Measurements from ENCODE around the gene TRIM37. TPM values are rescaled to one million over a fixed set of nuclear protein-coding genes. Genes with fewer than 3 reads are reported as not detected.
"Not testable (repeated sequence)": the region's sequence is repeated elsewhere in the genome, so short reads cannot be mapped to it uniquely, and the experiment has no call there.

TRIM37 gene
- polyA plus RNA-seq, 4 donors: 5.6 to 11.3 (median 8.5) TPM

DNA sequence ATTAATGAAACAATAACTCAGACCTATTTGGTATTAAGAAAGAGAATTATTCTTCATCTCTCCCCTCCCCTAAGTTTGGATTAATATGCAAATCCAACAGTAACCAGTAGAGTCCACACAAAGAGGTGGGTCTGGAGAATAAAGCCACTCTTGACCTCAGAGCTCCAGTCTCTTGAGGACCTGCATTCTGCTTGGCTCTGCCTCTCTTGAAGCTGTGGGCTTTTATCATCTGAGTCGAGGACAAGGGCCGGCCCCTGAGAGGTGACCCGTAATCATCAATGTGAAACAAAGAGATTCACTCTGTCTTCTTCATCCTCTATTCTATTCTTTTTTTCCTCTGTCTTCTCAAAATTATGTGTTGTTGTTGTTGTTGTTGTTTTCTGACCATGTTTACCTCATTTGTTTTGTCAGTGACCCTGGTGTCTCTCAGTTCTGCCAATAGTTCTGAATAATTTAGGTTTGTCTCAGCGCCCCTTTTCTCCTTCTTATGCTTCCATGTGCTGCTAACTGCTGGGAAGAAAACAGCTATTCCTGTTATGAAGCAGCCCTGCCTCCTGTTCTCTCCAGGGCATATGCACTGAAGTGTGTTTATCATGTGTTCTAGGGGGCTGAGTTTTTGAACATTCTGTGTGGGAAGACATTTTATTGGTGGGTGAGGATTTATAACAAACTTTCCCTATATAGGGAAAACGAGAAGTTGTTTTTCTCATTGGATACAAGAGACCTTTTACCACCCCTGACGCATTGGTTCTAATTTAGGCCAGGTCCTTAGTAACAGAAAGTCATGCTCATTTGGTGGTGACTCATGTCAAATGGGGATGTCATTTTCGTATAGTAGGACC lies 135.8 kb downstream of the TRIM37 start:
- Histone ChIP-seq H3K9me3 (ENCODE audit: control insufficient read depth in 2 of 2, insufficient read depth in 1 of 2, low read depth in 1 of 2, low read length in 1 of 2) (no peaks in the 10 kb centered on the region), H3K4me1 (ENCODE audit: control insufficient read depth in 3 of 3, insufficient read depth in 2 of 3, low read depth in 1 of 3, low read length in 2 of 3) (no peaks in the 10 kb centered on the region), H3K27me3 (ENCODE audit: control insufficient read depth in 3 of 3, insufficient read depth in 3 of 3, low read length in 3 of 3) (no peaks in the 10 kb centered on the region), H3K4me3 (ENCODE audit: low read depth in 1 of 3, low read length in 3 of 3) (no peak overlapping the region), H3K36me3 (ENCODE audit: control insufficient read depth in 3 of 3, insufficient read depth in 2 of 3, low read depth in 1 of 3, low read length in 3 of 3) (no peaks in the 10 kb centered on the region), H3K27ac (ENCODE audit: low read depth in 1 of 3, low read length in 2 of 3) (no peak overlapping the region)
- FAIRE-seq: no peak
- WGBS, 3 donors: 69 to 79% (median 78%) methylated on average over 7 of the region's 7 CpGs
- no peak for DNase-seq

DNA sequence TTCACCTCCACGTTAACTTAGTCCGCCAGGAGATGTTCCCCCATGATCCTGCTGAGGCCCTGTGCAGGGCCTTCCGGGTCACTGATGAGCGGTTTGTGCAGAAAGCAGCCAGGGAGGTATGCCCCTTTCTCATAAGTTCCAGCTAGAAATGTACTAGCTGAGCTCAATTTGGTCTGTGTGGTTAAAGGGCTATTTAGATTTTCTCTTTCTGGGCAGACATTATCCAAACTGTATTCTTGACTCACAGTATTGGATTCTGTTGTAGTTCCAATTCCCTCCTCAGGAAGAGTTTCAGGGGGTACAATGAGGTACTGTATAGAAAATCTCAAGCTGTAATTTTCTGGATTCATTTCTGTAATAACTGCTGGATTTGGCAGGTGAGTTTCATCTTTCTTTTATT lies 137.1 kb downstream of the TRIM37 start:
- Histone ChIP-seq H3K27ac (ENCODE audit: low read depth in 1 of 3, low read length in 2 of 3) (no peak overlapping the region), H3K4me1 (ENCODE audit: control insufficient read depth in 3 of 3, insufficient read depth in 2 of 3, low read depth in 1 of 3, low read length in 2 of 3) (no peaks in the 10 kb centered on the region), H3K27me3 (ENCODE audit: control insufficient read depth in 3 of 3, insufficient read depth in 3 of 3, low read length in 3 of 3) (no peaks in the 10 kb centered on the region), H3K9me3 (ENCODE audit: control insufficient read depth in 2 of 2, insufficient read depth in 1 of 2, low read depth in 1 of 2, low read length in 1 of 2) (no peaks in the 10 kb centered on the region), H3K4me3 (ENCODE audit: low read depth in 1 of 3, low read length in 3 of 3) (no peak overlapping the region), H3K36me3 (ENCODE audit: control insufficient read depth in 3 of 3, insufficient read depth in 2 of 3, low read depth in 1 of 3, low read length in 3 of 3) (no peaks in the 10 kb centered on the region)
- FAIRE-seq (no peak), DNase-seq (no peak)
- 92 to 99% (median 94%) methylated on average over 4 of the region's 4 CpGs for WGBS, 3 donors

DNA sequence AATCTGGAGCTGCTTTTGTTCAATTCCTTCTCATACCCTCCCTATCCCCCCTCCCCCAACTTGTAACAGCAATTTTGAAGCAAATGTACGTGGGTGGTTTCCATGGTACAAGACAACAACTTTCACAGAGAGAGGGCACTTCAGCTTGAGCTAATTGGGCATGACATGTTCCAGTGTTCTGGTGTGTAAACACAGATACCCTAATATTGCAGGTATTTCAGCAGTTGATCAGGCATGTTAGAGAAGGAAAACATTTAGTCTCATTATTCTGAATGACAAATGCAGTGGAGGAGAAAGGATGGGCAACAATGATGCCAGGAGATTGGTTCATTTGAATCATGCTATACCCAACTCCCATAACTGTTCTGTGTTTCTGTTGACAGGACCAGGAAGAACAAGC lies 137.5 kb downstream of the TRIM37 start:
- DNase-seq: no peak

DNA sequence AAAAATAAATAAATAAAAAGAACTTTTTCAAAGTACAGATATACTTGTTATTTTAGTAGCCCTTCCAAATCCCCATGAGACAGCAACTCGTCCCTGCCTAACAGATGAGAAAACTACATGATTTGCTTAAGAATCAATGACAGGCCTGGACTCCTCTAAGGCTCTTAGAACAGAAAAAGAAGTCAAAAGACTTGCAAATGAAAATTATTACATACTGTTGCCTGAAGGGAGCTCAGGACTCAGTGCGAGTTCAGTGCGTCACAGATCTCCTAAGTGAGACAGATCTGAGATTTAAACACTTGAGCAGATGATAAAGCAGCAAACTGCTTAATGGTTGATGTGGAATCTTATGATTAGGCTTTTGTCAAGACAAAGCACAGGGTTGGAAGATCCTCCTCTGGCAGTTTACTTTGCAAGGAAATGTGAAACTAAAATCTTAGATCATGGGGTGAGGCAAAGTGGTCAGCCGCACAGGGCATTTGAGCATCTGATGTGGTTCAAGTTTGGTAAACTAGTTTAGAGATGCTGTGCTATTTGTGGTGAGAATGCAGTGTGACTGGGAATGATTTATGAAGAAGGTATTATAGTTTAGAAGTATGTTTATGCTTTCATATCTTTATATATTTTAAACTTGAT lies 138.1 kb downstream of the TRIM37 start:
- DNase-seq: no peak
- Histone ChIP-seq H3K27me3 (ENCODE audit: control insufficient read depth in 3 of 3, insufficient read depth in 3 of 3, low read length in 3 of 3) (no peaks in the 10 kb centered on the region), H3K27ac (ENCODE audit: low read depth in 1 of 3, low read length in 2 of 3) (no peak overlapping the region), H3K9me3 (ENCODE audit: control insufficient read depth in 2 of 2, insufficient read depth in 1 of 2, low read depth in 1 of 2, low read length in 1 of 2) (no peaks in the 10 kb centered on the region), H3K36me3 (ENCODE audit: control insufficient read depth in 3 of 3, insufficient read depth in 2 of 3, low read depth in 1 of 3, low read length in 3 of 3) (no peaks in the 10 kb centered on the region), H3K4me3 (ENCODE audit: low read depth in 1 of 3, low read length in 3 of 3) (no peak overlapping the region), H3K4me1 (ENCODE audit: control insufficient read depth in 3 of 3, insufficient read depth in 2 of 3, low read depth in 1 of 3, low read length in 2 of 3) (no peaks in the 10 kb centered on the region)
- 74 to 85% (median 84%) methylated on average over 4 of the region's 4 CpGs for WGBS, 3 donors
- no peak for FAIRE-seq

More for the DNA sequence above, 137.5 kb downstream of the TRIM37 start:
- no peaks in the 10 kb centered on the region for H3K9me3 ChIP-seq (ENCODE audit: control insufficient read depth in 2 of 2, insufficient read depth in 1 of 2, low read depth in 1 of 2, low read length in 1 of 2)
- H3K27me3 ChIP-seq (ENCODE audit: control insufficient read depth in 3 of 3, insufficient read depth in 3 of 3, low read length in 3 of 3): no peaks in the 10 kb centered on the region
- H3K4me3 ChIP-seq (ENCODE audit: low read depth in 1 of 3, low read length in 3 of 3): no peak overlapping the region
- no peak for FAIRE-seq
- H3K4me1 ChIP-seq (ENCODE audit: control insufficient read depth in 3 of 3, insufficient read depth in 2 of 3, low read depth in 1 of 3, low read length in 2 of 3): no peaks in the 10 kb centered on the region
- H3K27ac ChIP-seq (ENCODE audit: low read depth in 1 of 3, low read length in 2 of 3): no peak overlapping the region
- H3K36me3 ChIP-seq (ENCODE audit: control insufficient read depth in 3 of 3, insufficient read depth in 2 of 3, low read depth in 1 of 3, low read length in 3 of 3): no peaks in the 10 kb centered on the region
- 22 to 33% (median 25%) methylated on average over 1 of the region's 1 CpG for WGBS, 3 donors

DNA sequence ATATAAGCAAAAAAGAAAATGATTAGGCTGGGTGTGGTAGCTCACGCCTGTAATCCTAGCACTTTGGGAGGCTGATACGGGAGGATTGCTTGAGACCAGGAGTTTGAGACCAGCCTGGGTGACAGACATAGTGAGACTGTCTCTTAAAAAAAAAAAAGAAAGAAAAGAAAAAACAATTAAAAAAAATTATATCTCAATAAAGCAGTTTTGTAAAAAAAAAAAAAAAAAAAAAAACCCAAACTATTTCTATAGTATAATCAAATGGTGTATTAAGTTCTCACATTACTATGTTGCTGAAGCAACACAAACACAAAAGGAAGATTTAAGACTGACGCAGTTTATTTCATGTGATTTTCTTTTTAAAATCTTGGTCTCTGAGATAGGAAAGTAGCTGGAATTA lies 140.5 kb downstream of the TRIM37 start:
- WGBS, 3 donors: 83 to 89% (median 83%) methylated on average over 3 of the region's 3 CpGs
- H3K36me3 ChIP-seq (ENCODE audit: control insufficient read depth in 3 of 3, insufficient read depth in 2 of 3, low read depth in 1 of 3, low read length in 3 of 3): no peaks in the 10 kb centered on the region
- DNase-seq (no peak), FAIRE-seq (no peak)
- H3K4me1 ChIP-seq (ENCODE audit: control insufficient read depth in 3 of 3, insufficient read depth in 2 of 3, low read depth in 1 of 3, low read length in 2 of 3): no peaks in the 10 kb centered on the region
- no peaks in the 10 kb centered on the region for H3K27me3 ChIP-seq (ENCODE audit: control insufficient read depth in 3 of 3, insufficient read depth in 3 of 3, low read length in 3 of 3)
- H3K9me3 ChIP-seq (ENCODE audit: control insufficient read depth in 2 of 2, insufficient read depth in 1 of 2, low read depth in 1 of 2, low read length in 1 of 2): no peaks in the 10 kb centered on the region
- no peak overlapping the region for H3K27ac ChIP-seq (ENCODE audit: low read depth in 1 of 3, low read length in 2 of 3)
- no peak overlapping the region for H3K4me3 ChIP-seq (ENCODE audit: low read depth in 1 of 3, low read length in 3 of 3)

DNA sequence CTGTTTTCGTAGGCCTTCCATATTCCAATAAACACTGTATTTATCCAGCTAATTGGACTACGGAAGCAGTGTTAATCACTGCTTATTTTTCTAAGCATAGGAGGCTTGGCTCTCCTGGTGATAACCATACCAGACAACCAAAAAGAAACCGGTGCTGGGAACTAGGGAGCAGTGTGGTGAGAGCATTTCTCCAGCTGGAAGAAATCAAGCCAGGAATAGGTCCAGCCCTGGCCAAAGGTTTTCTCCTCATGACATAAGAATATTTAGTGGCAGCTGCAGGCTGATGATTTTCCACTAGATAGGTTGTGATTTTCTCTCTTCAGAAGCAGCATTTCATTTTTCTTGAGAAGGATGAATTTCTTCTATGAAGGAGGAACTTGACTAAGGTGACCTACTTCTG lies 141.5 kb downstream of the TRIM37 start:
- FAIRE-seq (no peak), DNase-seq (peak in 1 of 2 donors; percentile 3)
- no peaks in the 10 kb centered on the region for H3K9me3 ChIP-seq (ENCODE audit: control insufficient read depth in 2 of 2, insufficient read depth in 1 of 2, low read depth in 1 of 2, low read length in 1 of 2)
- H3K27ac ChIP-seq (ENCODE audit: low read depth in 1 of 3, low read length in 2 of 3): no peak overlapping the region
- WGBS, 3 donors: 67 to 70% (median 70%) methylated on average over 3 of the region's 3 CpGs
- H3K27me3 ChIP-seq (ENCODE audit: control insufficient read depth in 3 of 3, insufficient read depth in 3 of 3, low read length in 3 of 3): no peaks in the 10 kb centered on the region
- no peaks in the 10 kb centered on the region for H3K4me1 ChIP-seq (ENCODE audit: control insufficient read depth in 3 of 3, insufficient read depth in 2 of 3, low read depth in 1 of 3, low read length in 2 of 3)
- no peaks in the 10 kb centered on the region for H3K36me3 ChIP-seq (ENCODE audit: control insufficient read depth in 3 of 3, insufficient read depth in 2 of 3, low read depth in 1 of 3, low read length in 3 of 3)
- H3K4me3 ChIP-seq (ENCODE audit: low read depth in 1 of 3, low read length in 3 of 3): no peak overlapping the region

DNA sequence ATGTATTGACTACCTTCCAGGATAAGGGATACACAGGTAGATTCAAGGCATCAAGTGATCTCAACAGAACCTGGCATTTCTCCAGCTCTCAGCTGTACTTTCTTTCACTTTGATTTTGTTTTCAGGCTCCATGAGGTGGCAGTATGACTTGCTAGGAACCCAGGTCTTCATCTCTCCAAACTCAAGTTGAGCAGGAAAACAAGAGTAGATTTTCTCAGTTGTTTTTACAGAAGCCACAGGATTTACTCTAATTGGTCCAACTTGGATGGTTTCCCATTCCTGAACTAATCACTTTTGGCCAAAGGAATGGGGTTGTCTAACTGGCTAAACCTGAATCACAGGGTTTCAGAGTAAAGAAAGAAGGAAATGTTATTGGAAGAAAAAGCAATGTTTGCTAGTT lies 146.6 kb downstream of the TRIM37 start:
- H3K4me3 ChIP-seq (ENCODE audit: low read depth in 1 of 3, low read length in 3 of 3): no peak overlapping the region
- H3K27ac ChIP-seq (ENCODE audit: low read depth in 1 of 3, low read length in 2 of 3): no peak overlapping the region
- H3K36me3 ChIP-seq (ENCODE audit: control insufficient read depth in 3 of 3, insufficient read depth in 2 of 3, low read depth in 1 of 3, low read length in 3 of 3): no peaks in the 10 kb centered on the region
- no peaks in the 10 kb centered on the region for H3K27me3 ChIP-seq (ENCODE audit: control insufficient read depth in 3 of 3, insufficient read depth in 3 of 3, low read length in 3 of 3)
- FAIRE-seq (no peak), DNase-seq (peak; percentile 45 to 56)
- no peaks in the 10 kb centered on the region for H3K4me1 ChIP-seq (ENCODE audit: control insufficient read depth in 3 of 3, insufficient read depth in 2 of 3, low read depth in 1 of 3, low read length in 2 of 3)
- H3K9me3 ChIP-seq (ENCODE audit: control insufficient read depth in 2 of 2, insufficient read depth in 1 of 2, low read depth in 1 of 2, low read length in 1 of 2): no peaks in the 10 kb centered on the region

DNA sequence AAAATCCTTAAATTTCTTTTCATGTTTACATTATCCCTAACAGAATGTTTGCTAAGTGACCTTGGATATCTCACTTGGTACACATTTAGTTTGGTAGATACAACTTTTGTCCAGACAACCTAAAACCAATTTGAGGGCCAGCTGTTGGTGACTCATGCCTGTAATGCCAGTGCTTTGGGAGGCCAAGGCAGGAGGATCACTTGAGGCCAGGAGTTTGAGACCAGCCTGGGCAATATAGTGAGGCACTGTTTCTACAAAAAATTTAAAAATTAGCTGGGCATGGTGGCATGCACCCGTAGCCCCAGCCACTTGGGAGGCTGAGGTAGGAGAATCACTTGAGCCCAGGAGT lies 149.0 kb downstream of the TRIM37 start:
- H3K4me3 ChIP-seq (ENCODE audit: low read depth in 1 of 3, low read length in 3 of 3); H3K27ac ChIP-seq (ENCODE audit: low read depth in 1 of 3, low read length in 2 of 3); H3K27me3 ChIP-seq (ENCODE audit: control insufficient read depth in 3 of 3, insufficient read depth in 3 of 3, low read length in 3 of 3); H3K4me1 ChIP-seq (ENCODE audit: control insufficient read depth in 3 of 3, insufficient read depth in 2 of 3, low read depth in 1 of 3, low read length in 2 of 3); DNase-seq; FAIRE-seq; H3K9me3 ChIP-seq (ENCODE audit: control insufficient read depth in 2 of 2, insufficient read depth in 1 of 2, low read depth in 1 of 2, low read length in 1 of 2); H3K36me3 ChIP-seq (ENCODE audit: control insufficient read depth in 3 of 3, insufficient read depth in 2 of 3, low read depth in 1 of 3, low read length in 3 of 3): not testable (repeated sequence)
- WGBS, 3 donors: 88 to 97% (median 93%) methylated on average over 1 of the region's 1 CpG

Measured in small intestine (tissue), 7 donors.